HG03354 (cell line): ENCODE results near the gene INTS7.
"Not testable (repeated sequence)": the region's sequence is repeated elsewhere in the genome, so short reads cannot be mapped to it uniquely, and the experiment has no call there.

Experiments
- ATAC-seq: cut with Tn5 transposase; IDR thresholded peaks from one replicate; pipeline ENCODE4 v1.9.1; 2021; ENCODE audit warnings: mild to moderate bottlenecking; ENCODE audit not compliant: unreplicated experiment, poor library complexity, severe bottlenecking

INTS7 gene

DNA sequence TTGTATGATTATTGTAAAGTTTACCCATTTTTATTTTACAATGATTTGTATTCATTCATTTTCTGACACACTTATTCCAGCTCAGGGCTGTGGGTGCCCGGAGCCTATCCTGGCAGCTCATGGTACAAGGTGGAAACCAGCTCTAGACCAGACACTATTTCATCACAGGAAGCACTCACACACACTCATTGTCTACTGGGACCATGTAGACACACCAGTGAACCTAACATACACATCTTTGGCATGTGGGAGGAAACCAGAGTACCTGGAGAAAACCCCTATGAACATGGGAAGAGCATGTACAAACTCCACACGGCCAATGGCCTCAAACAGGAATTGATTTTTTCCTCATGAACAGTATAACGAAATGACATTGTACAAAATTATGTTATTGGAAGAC lies 2.5 kb upstream of the INTS7 start:
- no peak for ATAC-seq

DNA sequence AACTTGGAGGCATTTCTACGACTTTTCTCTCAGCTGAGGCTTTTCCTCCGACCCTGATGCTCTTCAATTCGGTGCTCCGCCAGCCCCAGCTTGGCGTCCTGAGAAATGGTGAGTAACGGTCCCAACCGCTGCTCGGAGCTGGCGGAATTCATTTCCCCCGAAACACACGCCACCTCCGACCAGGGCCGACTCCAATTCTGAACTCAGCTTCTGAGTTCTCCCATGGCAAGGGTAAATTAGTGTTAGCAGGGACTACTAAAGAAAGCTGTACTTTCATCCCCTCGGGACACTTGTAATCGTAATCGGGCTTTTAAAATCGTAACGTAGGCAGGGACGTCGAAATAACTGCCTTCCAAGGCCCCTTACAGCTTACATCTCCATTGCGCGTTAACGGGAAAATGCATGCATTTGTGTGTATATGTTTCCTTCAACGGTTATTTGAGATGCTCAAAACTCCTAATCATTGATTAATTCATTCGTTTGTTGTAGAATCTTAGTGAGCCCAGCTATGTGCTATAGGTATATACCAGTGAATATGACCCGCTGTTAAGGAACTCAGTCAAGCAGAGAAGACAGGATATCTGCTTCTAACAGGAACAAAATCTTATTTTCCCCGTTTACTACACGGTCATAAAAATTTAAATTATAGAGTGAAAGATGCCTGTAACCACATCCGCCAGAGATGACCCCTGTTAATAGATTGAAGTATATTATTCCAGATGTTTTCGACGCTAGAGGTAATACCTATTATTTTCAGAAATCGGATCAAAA lies 663 bp upstream of the INTS7 start:
- ATAC-seq = peak; percentile 21

DNA sequence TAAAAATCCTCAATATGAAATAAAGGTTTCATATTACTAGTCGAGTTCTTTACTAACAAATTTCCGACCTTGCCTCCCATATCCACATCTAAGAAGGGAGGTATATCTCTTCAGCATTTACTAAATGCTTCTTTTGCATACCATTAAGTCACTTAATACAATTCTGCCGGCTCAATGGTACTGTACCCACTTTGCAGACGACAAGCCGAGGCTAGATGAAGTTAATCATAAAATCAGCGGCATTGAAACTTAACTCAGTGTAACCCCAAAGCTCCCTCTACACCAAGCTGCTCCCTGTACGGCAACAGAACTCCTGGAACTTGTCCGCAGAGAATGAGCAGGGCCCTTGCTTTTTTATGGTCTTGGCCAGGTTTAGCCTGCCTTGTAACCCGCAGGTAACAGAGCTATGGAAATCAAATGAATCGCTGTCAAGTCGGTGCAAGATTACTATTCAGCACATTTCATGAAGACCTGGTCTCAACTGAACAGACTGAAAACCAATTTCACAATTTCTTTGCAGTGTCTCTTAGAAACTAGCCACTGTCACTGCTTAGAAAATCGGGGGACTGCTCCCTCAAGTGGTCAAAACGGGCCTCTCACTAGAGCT lies 738 bp downstream of the INTS7 start:
- peak; percentile 3 for ATAC-seq

DNA sequence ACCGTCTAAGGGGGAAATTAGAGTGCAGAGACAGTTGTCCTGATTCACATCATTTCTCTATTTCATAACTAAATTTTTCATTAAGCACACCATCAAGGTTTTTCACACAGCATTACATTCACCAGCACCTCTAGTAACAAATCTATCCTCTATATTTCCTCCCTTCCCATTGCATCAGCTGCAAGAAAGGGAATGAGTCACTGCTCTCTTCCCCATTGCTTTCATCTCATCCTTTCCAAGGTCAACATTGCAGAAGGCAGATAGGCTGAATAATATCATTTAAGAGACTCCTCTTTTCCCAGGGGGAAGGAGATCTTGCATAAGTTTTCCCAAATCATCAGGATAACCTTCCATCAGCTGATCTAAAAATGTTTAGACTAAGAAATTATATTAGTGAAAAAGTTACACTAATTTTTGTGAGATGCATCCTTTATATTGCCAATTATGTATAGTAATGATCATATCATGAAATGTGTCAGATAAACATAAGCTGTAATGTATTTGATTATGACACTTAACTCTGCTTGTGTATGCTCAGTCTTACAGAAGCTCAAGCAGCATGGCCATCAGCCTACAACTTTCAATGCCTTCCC lies 4.3 kb downstream of the INTS7 start:
- no peak for ATAC-seq

DNA sequence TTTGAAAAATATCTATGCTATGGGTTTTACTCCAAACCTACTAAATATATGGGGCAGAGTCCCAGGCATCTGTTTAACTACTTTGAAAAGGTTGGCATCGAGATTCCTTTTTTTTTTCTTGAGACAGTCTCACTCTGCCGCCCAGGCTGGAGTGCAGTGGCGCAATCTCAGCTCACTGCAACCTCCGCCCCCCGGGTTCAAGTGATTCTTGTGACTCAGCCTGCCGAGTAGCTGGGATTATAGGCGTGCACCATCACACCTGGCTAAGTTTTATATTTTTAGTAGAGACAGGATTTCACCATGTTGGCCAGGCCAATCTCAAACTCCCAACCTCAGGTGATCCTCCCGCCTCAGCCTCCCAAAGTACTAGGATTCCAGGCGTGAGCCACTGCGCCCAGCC lies 7.6 kb downstream of the INTS7 start:
- ATAC-seq = not testable (repeated sequence)

DNA sequence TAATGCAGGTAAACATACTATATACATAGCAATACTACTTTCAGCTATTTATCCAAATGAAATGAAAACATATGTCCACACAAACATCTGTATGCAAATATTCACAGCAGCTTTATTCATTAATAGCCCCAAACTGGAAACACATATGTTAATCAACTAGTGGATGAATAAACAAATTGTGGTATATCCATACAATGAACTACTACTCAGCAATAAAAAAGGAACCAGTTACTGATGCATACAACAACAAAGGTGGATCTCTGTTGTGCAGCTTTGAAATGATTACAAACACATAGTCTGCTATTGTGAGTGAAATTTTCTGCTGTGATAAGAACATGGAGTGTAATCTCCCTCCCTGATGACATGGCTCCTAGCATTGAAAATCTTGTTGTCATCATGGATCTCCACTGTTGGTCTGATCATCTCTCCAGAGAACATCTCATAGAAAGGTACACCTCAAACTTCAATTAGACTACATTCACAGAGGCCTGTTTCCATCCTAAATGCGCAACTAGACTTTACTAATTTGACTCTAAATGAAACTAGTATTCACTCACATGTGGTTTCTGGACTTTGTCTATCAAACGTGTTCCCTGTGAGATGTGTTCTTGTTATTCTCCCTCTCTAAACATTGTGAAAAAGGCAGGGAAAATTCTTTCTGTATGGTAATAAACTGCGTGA lies 10.7 kb downstream of the INTS7 start:
- ATAC-seq = no peak

DNA sequence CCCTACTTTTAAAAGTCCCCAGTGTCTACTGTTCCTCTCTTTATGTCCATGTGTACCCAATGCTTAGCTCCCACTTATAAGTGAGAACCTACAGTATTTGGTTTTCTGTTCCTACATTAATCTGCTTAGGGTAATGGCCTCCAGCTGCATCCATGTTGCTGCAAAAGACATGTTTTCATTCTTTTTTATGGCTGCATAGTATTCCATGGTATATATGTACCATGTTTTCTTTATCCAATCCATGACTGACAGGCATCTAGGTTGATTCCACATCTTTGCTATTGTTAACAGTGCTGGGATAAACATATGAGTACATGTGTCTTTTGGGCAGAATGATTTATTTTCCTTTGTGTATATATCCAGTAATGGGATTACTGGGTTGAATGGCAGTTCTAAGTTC lies 12.4 kb downstream of the INTS7 start:
- not testable (repeated sequence) for ATAC-seq

DNA sequence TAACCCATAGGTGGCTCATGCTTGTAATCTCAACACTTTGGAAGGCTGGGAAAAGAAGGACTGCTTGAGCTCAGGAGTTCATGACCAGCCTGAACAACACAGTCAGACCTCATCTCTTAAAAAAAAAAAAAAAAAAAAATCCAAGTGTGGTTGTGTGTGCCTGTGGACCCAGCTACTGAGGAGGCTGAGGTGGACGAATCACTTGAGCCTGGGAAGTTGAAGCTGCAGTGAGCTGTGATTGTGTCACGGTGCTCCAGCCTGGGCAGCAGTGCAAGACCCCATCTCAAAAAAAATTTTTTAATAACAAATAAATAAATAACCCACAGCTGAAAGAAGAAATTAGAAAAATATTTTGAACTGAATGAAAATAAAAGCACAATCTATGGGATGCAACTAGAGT lies 13.8 kb downstream of the INTS7 start:
- ATAC-seq = no peak

DNA sequence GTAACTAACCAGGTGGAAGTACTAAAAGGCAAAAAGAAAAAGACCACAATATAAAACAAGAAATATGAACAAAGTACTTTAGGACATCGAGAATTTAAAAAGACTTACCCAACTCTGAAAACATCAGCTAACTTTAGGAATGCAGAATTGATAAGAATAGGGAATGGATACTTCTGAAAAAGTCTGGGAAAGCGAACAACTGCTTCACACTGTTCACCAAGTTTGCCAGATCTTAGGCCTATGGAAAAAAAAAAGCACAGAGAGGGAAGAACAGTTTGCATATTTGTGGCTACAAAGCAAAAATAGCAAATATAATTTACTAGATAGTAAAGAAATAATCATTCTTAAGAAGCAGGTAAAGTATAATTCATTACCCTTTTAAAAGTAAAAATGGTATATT lies 14.4 kb downstream of the INTS7 start:
- no peak for ATAC-seq

DNA sequence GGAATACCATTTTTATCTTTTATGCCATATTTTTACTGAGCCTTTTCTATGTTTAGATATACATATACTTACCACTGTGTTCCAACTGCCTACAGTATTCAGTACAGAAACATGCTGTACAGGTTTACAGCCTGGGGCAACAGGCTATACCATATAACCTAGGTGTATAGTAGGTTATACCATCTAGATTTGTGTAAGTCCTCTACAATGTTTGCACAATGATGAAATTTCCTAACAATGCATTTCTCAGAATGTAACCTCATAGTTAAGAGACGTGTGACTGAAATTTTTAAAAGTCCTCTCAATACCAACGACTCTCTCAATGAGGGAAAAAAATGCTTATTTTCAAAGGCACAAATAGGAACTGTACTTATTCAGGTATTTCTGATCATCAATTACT lies 21.7 kb downstream of the INTS7 start:
- no peak for ATAC-seq

DNA sequence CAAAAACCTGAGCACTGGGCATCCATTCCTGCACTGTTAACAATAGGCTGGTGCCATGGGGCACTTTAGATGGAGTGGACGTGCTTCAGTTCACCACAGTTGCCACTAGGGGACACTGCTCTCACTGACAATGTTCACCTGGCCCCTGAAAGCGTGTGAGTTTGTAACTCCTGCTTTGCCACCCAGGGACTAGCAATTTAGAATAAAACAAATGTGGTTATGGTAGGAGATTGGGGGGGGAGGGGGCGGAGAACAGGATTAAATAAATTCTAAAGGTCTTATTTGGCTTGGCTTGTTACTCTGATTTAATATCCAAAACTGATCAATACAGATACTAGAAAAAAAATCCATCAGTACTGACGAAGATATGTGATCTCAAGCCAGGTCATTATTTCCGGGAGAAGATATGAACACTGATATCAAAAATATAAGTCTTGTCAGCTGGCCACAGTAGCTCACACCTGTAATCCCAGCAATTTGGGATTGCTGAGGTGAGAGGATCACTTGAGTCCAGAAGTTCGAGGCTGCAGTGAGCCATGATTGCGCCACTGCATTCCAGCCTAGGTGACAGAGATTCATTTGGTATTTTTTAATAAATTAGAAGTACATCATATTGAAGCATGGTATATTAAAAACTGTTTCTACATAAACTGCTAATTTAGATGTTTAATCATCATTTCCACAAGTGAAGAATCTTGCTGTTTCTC lies 23.2 kb downstream of the INTS7 start:
- ATAC-seq = peak; percentile 94

DNA sequence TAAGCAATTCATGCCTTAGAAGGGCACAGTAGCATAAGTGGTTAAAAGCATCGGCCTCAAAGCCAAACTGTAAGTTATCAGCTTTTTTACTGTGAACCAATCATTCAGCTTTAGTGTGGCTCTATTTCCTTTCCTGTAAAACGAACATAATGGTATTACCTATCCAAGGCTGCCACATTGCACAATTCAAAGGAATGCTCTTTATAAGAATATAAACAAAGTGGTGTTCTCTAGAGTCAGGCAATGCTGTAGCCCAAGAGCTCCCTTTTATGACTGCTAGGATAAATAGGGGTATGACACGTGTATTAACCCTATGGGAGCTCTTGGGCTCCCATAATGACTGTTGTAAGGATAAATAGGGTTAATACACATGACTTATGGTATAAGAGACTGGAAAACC lies 25.4 kb downstream of the INTS7 start:
- no peak for ATAC-seq

DNA sequence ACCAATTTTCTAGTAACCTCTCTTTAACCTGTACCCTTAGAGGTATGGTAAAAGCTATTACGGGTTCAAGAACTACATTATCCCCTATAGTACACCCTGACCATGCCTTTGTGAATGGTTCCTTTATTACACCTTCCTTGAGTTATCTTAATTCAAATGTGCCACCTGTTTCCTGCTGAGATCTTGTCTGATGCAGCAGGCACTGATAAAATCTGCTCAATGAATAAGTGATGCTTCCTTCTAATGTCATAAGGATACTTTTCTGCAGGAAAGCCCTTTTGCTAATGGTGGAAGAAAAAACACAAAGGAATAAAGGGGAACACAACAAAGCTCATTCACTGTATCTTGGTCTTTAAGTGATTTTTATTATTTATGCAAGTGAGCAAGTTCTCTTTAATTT lies 25.8 kb downstream of the INTS7 start:
- ATAC-seq = no peak

DNA sequence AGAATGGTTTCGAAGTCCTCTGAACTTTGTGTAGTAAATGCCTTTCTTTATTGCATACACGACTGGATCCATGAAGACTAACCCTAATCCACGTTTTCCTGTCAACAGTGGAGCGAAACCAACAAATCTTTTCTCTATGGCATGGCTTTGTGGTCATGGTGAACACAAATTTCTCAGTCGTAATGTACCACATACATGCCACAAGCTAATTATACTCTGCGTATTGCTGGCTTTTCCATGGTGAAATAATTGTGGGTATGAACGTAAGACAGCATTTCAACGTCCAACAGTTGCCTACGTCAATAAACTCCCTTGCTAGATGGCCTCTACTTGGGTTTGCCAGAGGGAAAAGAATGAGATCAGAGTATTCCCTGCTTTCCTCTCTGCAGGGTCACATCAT lies 27.5 kb downstream of the INTS7 start:
- no peak for ATAC-seq

DNA sequence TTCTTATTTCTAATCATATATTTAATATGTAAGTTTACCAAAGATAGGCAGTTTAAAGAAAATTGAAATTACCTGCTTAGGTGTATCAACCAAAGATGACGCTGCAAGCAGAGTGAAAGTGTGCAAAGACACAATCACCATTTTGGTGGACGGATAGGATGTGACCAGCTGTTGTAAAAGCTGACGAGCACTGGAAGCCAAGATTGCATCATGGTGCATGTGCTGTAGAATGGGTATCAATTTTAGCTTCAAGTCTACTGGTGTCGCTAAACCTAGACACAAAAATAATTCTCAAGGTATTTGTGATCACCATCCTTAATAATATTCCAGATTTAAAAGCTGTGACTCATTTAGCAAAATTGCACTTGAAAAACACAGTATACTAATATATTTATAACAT lies 28.2 kb downstream of the INTS7 start:
- ATAC-seq = no peak

DNA sequence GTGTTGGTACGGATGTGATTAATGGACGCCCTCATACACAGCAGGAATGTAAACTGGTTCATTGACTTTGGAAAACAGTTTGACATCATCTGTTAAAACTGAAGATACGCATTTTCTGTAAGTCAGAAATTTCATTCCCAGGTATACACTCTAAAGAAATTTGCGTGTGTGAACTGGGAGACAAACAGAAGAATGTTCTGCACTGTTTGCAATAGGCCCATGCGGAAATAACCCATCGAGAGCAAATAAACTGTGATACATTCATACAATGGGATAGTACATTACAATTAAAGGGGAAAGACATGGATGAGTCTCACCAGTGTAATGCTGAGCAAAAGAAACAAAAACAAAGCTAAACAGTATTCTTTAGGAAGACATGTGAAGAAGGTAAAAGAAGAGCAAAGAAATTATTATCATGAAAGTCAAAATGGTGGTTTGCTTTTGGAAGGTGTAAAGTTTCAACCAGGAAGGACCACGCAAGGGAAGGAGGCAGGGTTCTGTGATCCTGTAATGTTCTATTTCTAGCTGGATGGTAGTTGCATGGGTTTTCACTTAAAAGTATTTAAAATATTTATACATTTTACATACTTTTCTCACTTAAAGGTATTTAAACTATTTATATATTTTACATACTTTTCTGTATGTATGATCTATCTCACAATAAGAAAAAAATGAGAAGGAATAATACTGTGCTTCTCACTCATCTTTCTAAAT lies 30.3 kb downstream of the INTS7 start:
- no peak for ATAC-seq

DNA sequence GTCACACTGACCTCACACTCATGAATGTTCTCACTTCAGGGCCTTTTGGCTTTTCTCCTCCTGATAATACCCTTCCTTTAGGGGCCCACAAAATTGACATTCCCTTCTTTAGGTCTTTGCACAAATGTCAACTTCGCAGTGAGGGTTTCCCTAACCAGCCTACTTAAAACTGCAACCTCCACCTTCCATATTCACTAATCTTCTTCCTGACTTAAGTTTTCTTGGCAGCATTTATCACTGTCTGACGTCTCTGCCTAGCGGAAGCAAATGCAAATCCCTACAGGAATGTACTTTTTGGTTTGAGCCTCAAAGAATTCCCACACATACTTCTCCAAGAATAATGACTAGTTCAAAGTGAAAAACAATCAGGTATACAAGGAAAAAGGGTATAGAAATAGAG lies 32.8 kb downstream of the INTS7 start:
- no peak for ATAC-seq

DNA sequence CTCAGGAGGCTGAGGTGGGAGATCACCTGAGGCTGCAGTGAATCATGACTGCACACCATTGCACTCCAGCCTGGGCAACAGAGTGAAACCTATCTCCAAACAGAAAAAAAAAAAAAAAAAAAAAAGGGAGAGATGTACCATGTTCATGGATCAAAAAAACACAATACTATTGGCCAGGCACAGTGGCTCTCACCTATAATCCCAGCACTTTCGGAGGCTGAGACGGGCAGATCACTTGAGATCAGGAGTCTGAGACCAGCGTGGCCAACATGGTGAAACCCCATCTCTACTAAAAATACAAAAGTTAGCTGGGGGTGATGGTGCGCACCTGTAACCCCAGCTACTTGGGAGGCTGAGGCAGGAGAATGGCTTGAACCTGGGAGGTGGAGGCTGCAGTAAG lies 37.9 kb downstream of the INTS7 start:
- ATAC-seq = not testable (repeated sequence)

DNA sequence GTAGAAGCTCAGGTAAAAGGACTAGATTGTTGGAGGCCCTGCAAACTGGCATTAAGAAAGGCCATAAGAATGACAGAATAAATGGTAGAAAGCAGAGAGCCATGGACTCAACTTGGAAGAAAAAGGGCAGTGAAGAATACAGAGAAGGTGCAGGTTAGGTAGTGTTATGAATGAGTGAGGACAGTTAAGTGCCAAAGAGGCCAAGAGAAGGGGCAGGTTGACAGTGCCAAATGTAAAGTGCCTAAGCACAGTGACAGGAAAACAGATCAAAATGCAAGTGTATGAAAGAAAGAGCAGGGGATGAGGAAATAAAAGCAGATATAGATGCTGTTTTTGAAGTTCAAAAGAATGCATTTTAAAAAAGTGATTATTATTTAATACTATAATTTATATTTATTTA lies 43.7 kb downstream of the INTS7 start:
- no peak for ATAC-seq
